Measurements from ENCODE around the gene PFDN5. TPM values are rescaled to one million over a fixed set of nuclear protein-coding genes. Genes with fewer than 3 reads are reported as not detected.

The PFDN5 gene
- total and polyA plus RNA-seq, 2 donors: 432 to 812 TPM

- Histone ChIP-seq H3K36me3 (ENCODE audit: insufficient read depth) (no peaks in the 10 kb centered on the region), H3K4me1 (ENCODE audit: insufficient read depth) (no peaks in the 10 kb centered on the region), H3K27ac (ENCODE audit: low read depth) (no peak overlapping the region), H3K4me3 (ENCODE audit: low read depth, low read length) (no peak overlapping the region)
- WGBS: 95% methylated on average over 4 of the region's 4 CpGs
- DNase-seq (ENCODE audit: extremely low spot score): no peak
Observed at GRCh38 chr12:53343969-53344368, 48.6 kb downstream of the PFDN5 start.

GRCh38 chr12:53344487-53344823, 49.1 kb downstream of the PFDN5 start:
- DNase-seq (ENCODE audit: extremely low spot score): no peak
- Histone ChIP-seq H3K36me3 (ENCODE audit: insufficient read depth) (no peaks in the 10 kb centered on the region), H3K27ac (ENCODE audit: low read depth) (no peak overlapping the region), H3K4me1 (ENCODE audit: insufficient read depth) (no peaks in the 10 kb centered on the region), H3K4me3 (ENCODE audit: low read depth, low read length) (peak overlapping the region; percentile 49)
- WGBS: 3% methylated on average over 19 of the region's 19 CpGs

DNA sequence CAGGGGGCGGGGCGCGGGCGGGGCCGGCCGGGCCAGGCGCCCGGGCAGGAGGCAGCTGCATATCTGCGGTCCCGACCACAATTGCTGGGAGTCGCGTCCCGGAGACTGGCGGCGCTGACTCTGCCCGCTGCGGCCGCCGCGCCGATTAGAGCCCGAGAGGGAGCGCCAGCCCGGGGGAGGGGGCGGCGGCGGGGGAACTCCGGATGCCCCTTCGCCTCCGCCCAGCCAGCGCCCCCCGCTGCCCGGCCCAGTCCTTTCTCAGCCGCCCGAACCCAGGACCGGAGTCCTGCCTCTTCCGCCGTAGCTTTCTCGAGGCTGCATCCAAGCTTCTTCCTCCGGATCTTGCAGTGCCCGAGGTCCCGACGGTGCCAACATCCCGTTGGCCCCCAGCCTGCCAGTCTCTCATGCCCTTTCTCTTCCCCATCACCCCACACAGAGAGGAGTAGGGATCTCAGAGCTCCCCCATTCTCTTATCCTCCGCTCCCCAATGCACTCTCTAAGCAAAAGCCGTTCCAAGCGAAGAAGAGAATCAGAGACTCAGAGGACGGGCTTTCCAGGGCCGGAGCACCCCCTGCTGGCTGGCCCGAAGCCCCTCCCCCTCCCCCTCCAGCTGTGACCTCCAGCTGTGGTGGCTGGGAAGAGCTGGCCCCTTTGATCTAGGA, 49.6 kb downstream of the PFDN5 start:
- under 1% methylated on average over 50 of the region's 50 CpGs for whole genome bisulfite sequencing
- Histone ChIP-seq H3K4me3 (ENCODE audit: low read depth, low read length) (peak overlapping the region; percentile 49), H3K36me3 (ENCODE audit: insufficient read depth) (no peaks in the 10 kb centered on the region), H3K27ac (ENCODE audit: low read depth) (peak overlapping the region; percentile 11), H3K4me1 (ENCODE audit: insufficient read depth) (no peaks in the 10 kb centered on the region)
- peak; percentile 67 for DNase-seq (ENCODE audit: extremely low spot score)

DNA sequence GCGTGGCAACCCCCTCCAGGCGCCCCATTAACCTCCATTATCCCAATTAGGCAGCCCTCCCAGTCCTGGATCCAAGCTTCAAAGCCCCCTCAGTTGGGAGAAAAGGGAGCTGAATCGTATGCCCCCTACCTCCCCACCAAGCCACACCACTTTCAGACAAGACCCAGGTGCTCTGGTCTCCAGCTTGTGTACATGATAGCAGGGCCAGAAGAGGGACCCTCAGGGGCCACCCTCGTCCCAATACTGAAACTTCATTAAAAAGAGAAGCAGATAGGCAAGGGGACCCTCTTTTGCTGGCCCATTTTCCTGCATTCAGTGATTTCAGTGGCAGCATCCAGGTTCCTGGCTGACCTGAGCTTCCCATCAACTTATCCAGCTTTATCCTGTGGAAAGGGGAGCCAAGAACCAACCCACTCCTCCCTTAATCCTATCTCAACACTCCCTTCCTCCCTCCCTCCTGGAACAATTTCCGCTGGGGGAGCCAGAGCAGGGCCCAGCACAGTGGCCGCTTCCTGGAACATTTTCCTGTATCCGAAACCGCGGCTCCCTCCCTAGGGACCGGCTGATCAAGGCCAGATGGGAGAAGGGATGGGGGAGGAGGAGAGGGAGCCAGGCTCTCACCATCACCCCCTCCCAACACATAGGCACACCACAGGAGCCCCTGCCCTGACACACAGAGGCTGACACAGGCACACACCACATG, 50.3 kb downstream of the PFDN5 start:
- Histone ChIP-seq H3K4me3 (ENCODE audit: low read depth, low read length) (no peak overlapping the region), H3K4me1 (ENCODE audit: insufficient read depth) (no peaks in the 10 kb centered on the region), H3K36me3 (ENCODE audit: insufficient read depth) (no peaks in the 10 kb centered on the region), H3K27ac (ENCODE audit: low read depth) (no peak overlapping the region)
- no peak for DNase-seq (ENCODE audit: extremely low spot score)
- 17% methylated on average over 10 of the region's 10 CpGs for WGBS

DNA sequence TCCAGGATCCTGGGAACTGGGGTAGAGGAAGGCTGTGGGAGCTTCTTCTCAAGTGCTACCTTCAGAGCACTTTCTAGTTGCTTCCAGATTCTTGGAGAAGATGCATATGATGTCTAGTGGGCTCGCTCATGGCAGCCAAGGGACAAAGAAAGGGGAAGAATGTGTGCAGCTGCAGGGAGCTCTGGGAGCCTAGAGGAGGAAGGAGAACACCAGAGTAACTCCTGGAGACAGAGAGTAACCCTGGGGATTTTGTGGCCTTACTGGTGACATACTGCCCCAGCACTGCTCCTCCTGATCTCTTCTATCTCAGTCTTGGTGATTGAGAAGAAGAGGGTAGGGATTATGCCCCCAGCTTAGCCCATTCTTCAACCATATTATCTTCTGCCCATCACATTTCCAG, 51.1 kb downstream of the PFDN5 start:
- no peak for DNase-seq (ENCODE audit: extremely low spot score)
- H3K4me3 ChIP-seq (ENCODE audit: low read depth, low read length): no peak overlapping the region
- no peak overlapping the region for H3K27ac ChIP-seq (ENCODE audit: low read depth)
- WGBS: 93% methylated on average over 1 of the region's 1 CpG
- H3K36me3 ChIP-seq (ENCODE audit: insufficient read depth): no peaks in the 10 kb centered on the region
- H3K4me1 ChIP-seq (ENCODE audit: insufficient read depth): no peaks in the 10 kb centered on the region

DNA sequence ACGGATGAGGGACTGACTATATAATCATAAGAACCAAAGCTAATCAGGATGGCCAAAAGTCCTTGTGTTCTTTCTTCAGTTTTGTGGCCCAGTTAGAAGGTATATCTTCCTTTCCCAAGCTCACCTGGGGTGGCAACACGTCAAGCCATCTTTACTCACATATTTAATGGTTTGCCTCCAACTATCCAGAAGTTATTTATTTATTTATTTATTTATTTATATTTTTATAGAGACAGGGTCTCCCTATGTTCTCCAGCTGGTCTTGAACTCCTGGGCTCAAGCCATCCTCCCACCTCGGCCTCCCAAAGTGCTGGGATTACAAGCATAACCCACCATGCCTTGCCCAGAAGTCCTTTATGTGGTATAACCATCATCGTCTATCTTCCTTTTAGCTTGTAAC, 52.6 kb downstream of the PFDN5 start:
- WGBS: 88% methylated on average over 4 of the region's 4 CpGs

More for the DNA sequence above, 52.6 kb downstream of the PFDN5 start:
- Histone ChIP-seq H3K36me3 (ENCODE audit: insufficient read depth) (no peaks in the 10 kb centered on the region), H3K4me1 (ENCODE audit: insufficient read depth) (no peaks in the 10 kb centered on the region), H3K4me3 (ENCODE audit: low read depth, low read length) (no peak overlapping the region), H3K27ac (ENCODE audit: low read depth) (no peak overlapping the region)
- DNase-seq (ENCODE audit: extremely low spot score): no peak

Other genes with a start within 250 kb of the PFDN5 start
- 57.9 TPM for gene TNS2, start 245.5 kb upstream of the PFDN5 start, total RNA-seq
- gene TNS2, start 245.5 kb upstream of the PFDN5 start, polyA plus RNA-seq: 178 TPM
- 9.0 TPM for gene SPRYD3, start 216.2 kb upstream of the PFDN5 start, total RNA-seq
- 66.3 TPM for gene SPRYD3, start 216.2 kb upstream of the PFDN5 start, polyA plus RNA-seq
- 39.8 TPM for gene IGFBP6, start 197.9 kb upstream of the PFDN5 start, total RNA-seq
- gene IGFBP6, start 197.9 kb upstream of the PFDN5 start, polyA plus RNA-seq: 461 TPM
- not detected for gene SOAT2, start 192.1 kb upstream of the PFDN5 start, total RNA-seq
- 0.30 TPM for gene SOAT2, start 192.1 kb upstream of the PFDN5 start, polyA plus RNA-seq
- 22.9 TPM for gene ZNF740, start 114.8 kb upstream of the PFDN5 start, total RNA-seq
- gene ZNF740, start 114.8 kb upstream of the PFDN5 start, polyA plus RNA-seq: 13.5 TPM
- 36.9 TPM for gene CSAD, start 114.6 kb upstream of the PFDN5 start, total RNA-seq
- gene CSAD, start 114.6 kb upstream of the PFDN5 start, polyA plus RNA-seq: 19.1 TPM
- 1.6 TPM for gene ITGB7, start 88.3 kb upstream of the PFDN5 start, total RNA-seq
- gene ITGB7, start 88.3 kb upstream of the PFDN5 start, polyA plus RNA-seq: 1.7 TPM
- gene RARG, start 63.3 kb upstream of the PFDN5 start, total RNA-seq: 37.8 TPM
- gene RARG, start 63.3 kb upstream of the PFDN5 start, polyA plus RNA-seq: 30.5 TPM
- gene ESPL1, start 27.2 kb upstream of the PFDN5 start, total RNA-seq: 4.5 TPM
- gene ESPL1, start 27.2 kb upstream of the PFDN5 start, polyA plus RNA-seq: 0.33 TPM
- gene MYG1, start 4.2 kb downstream of the PFDN5 start, total RNA-seq: 17.9 TPM
- gene MYG1, start 4.2 kb downstream of the PFDN5 start, polyA plus RNA-seq: 66.3 TPM
- gene AAAS, start 26.1 kb downstream of the PFDN5 start, total RNA-seq: 33.3 TPM
- gene AAAS, start 26.1 kb downstream of the PFDN5 start, polyA plus RNA-seq: 45.4 TPM
- gene SP7, start 40.8 kb downstream of the PFDN5 start, total RNA-seq: not detected
- not detected for gene SP7, start 40.8 kb downstream of the PFDN5 start, polyA plus RNA-seq
- 60.5 TPM for gene SP1, start 84.6 kb downstream of the PFDN5 start, total RNA-seq
- gene SP1, start 84.6 kb downstream of the PFDN5 start, polyA plus RNA-seq: 32.4 TPM
- not detected for gene AMHR2, start 128.3 kb downstream of the PFDN5 start, total RNA-seq
- 0.18 TPM for gene AMHR2, start 128.3 kb downstream of the PFDN5 start, polyA plus RNA-seq
- gene PRR13, start 146.2 kb downstream of the PFDN5 start, total RNA-seq: 22.0 TPM
- gene PRR13, start 146.2 kb downstream of the PFDN5 start, polyA plus RNA-seq: 198 TPM
- 395 TPM for gene PCBP2, start 156.6 kb downstream of the PFDN5 start, total RNA-seq
- 420 TPM for gene PCBP2, start 156.6 kb downstream of the PFDN5 start, polyA plus RNA-seq
- gene MAP3K12, start 203.9 kb downstream of the PFDN5 start, total RNA-seq: 17.3 TPM
- 27.4 TPM for gene MAP3K12, start 203.9 kb downstream of the PFDN5 start, polyA plus RNA-seq
- gene TARBP2, start 205.7 kb downstream of the PFDN5 start, total RNA-seq: 22.2 TPM
- gene TARBP2, start 205.7 kb downstream of the PFDN5 start, polyA plus RNA-seq: 24.1 TPM
- not detected for gene NPFF, start 211.9 kb downstream of the PFDN5 start, total RNA-seq
- not detected for gene NPFF, start 211.9 kb downstream of the PFDN5 start, polyA plus RNA-seq